Stimulated activated CD4-positive, alpha-beta T cell treated with anti-CD3 and anti-CD28 coated beads, Interleukin-12 subunit alpha, Interleukin-12 subunit beta, amount 100 ng/mL, for 4 hours (primary cell): Measurements from ENCODE around the gene MUS81.
"Not testable (repeated sequence)": the region's sequence is repeated elsewhere in the genome, so short reads cannot be mapped to it uniquely, and the experiment has no call there.

Experiments
- DNase-seq: peaks from one replicate; pipeline ENCODE4 v3.0.0-alpha.2; 2020

The MUS81 gene

GRCh38 chr11:65847746-65848145 lies 12.5 kb upstream of the MUS81 start:
- no peak for DNase-seq

- not testable (repeated sequence) for DNase-seq
Observed at GRCh38 chr11:65848693-65849092, 11.5 kb upstream of the MUS81 start.

GRCh38 chr11:65849366-65849765 lies 10.9 kb upstream of the MUS81 start:
- no peak for DNase-seq

GRCh38 chr11:65849771-65850216 lies 10.4 kb upstream of the MUS81 start:
- no peak for DNase-seq

GRCh38 chr11:65850217-65851082 lies 9.8 kb upstream of the MUS81 start:
- DNase-seq = no peak

- no peak for DNase-seq
Observed at GRCh38 chr11:65851083-65851579, 9.1 kb upstream of the MUS81 start.

GRCh38 chr11:65851811-65852507 lies 8.3 kb upstream of the MUS81 start:
- DNase-seq = no peak

- no peak for DNase-seq
Observed at GRCh38 chr11:65852508-65853245, 7.6 kb upstream of the MUS81 start.

- no peak for DNase-seq
Observed at GRCh38 chr11:65853246-65853979, 6.8 kb upstream of the MUS81 start.

- DNase-seq = no peak
Observed at GRCh38 chr11:65854161-65854592, 6.1 kb upstream of the MUS81 start.

- no peak for DNase-seq
Observed at GRCh38 chr11:65854852-65855837, 5.1 kb upstream of the MUS81 start.

GRCh38 chr11:65855927-65856363 lies 4.3 kb upstream of the MUS81 start:
- DNase-seq = no peak

GRCh38 chr11:65856689-65857499 lies 3.3 kb upstream of the MUS81 start:
- peak; percentile 76 for DNase-seq

- DNase-seq = no peak
Observed at GRCh38 chr11:65857500-65857852, 2.8 kb upstream of the MUS81 start.

GRCh38 chr11:65857853-65858680 lies 2.2 kb upstream of the MUS81 start, which contains the start of gene CFL1:
Gene CFL1 (minus strand): TSS chr11:65858180. CDS start chr11:65858099, 81 bp downstream.
- peak; percentile 96 for DNase-seq

GRCh38 chr11:65858681-65859087 lies 1.5 kb upstream of the MUS81 start:
- DNase-seq = no peak

GRCh38 chr11:65859095-65859811 lies 980 bp upstream of the MUS81 start:
- peak; percentile 98 for DNase-seq

GRCh38 chr11:65859812-65860277 lies 388 bp upstream of the MUS81 start:
- no peak for DNase-seq
